ENCODE data around the gene ARHGEF18.

The ARHGEF18 gene

DNA sequence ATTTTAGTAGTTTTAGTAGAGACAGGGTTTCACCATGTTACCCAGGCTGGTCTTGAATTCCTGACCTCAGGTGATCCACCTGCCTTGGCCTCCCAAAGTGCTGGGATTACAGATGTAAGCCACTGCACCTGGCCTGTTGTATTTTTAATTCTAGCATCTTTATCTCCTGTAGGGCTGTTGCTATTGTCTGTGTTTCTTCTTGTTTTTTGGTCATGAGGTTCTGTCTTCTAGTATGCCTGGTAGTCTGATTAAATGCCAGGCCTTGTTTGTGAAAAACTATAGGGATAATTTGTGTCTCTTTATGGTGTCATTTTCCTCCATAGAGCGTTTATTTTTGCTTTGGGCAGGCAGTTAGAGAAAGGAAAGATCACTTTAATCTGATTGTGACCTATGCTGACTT is 3.1 kb downstream of the ARHGEF18 start:
- TF ChIP-seq CTCF (conservative IDR thresholded peaks at IDR 0.05) = no peak

GRCh38 chr19:7355151-7355820 is 6.5 kb downstream of the ARHGEF18 start:
- no peak for TF ChIP-seq CTCF (conservative IDR thresholded peaks at IDR 0.05)
- no peak overlapping the region for H3K27ac ChIP-seq

More for the DNA sequence above, 3.1 kb downstream of the ARHGEF18 start:
- H3K27ac ChIP-seq = no peak overlapping the region

DNA sequence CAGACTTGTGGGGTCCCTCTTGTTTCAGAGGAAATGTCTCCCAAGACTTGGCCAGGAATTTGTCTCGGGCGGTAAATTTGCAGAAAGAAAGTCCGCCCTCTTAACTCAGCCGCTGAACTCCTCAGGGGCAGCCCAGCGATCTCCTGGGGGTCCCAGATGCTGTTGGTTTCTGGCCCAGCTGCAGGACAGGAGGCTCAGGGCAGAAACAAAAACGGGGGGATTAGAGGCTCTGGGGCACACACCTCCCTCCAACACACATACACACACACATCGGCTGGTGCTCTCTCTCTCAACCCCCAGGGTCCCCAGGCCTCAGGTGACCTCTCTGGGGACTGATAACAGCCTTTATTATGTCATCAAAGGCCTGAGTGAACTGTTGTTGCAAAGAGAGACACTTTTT is 7.1 kb downstream of the ARHGEF18 start:
- TF ChIP-seq CTCF (conservative IDR thresholded peaks at IDR 0.05) = no peak
- no peak overlapping the region for H3K27ac ChIP-seq

- no peak for TF ChIP-seq CTCF (conservative IDR thresholded peaks at IDR 0.05)
- H3K27ac ChIP-seq = no peak overlapping the region
These were observed 8.3 kb downstream of the ARHGEF18 start for GRCh38 chr19:7356899-7357627.

GRCh38 chr19:7358102-7358597 is 9.4 kb downstream of the ARHGEF18 start:
- TF ChIP-seq CTCF (conservative IDR thresholded peaks at IDR 0.05) = no peak
- no peak overlapping the region for H3K27ac ChIP-seq

DNA sequence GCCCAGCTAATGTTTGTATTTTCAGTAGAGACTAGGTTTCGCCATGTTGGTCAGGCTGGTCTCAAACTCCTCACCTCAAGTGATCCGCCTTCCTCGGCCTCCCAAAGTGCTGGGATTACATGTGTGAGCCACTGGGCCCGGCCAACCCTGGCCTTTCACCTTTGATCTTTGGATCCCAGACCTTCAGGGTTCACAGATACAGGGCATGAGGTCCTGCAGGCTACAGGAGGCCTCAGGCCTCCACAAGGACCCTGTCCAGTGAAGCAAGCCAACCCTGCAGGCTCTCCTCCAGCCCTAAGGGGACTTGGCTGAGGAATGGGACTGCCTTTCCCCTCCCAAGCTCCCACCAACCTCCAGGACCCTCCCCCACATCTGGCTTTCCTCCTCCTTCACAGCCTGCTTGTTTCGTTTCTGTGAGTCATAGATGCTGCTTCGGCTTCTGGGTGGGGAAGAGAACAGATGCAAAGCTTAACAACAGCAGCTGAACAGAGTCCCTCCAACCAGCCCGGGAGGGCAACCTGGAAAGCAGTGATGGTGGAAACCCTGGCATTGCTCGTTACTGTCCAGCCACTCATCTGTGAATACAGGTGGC is 11.8 kb downstream of the ARHGEF18 start:
- TF ChIP-seq CTCF (conservative IDR thresholded peaks at IDR 0.05) = no peak
- no peak overlapping the region for H3K27ac ChIP-seq

GRCh38 chr19:7363225-7363624 is 14.5 kb downstream of the ARHGEF18 start:
- no peak overlapping the region for H3K27ac ChIP-seq
- no peak for TF ChIP-seq CTCF (conservative IDR thresholded peaks at IDR 0.05)
